Vagina (tissue), 2 donors: ENCODE data around the gene AADAT.

ENCODE experiments used
- CTCF ChIP-seq, 3 experiments: fragments of 450-650 bp in 2 of 3; fragments of 200-600 bp in 1 of 3; sonication (generic) in 1 of 3; IDR thresholded peaks; one replicate each; pipeline ENCODE4 v1.5.1; 2017 to 2019; ENCODE audit warnings: antibody characterized with exemption in 3 of 3, mild to moderate bottlenecking in 2 of 3, moderate library complexity in 2 of 3
- POLR2A ChIP-seq, 2 donors: fragments of 450-650 bp; IDR thresholded peaks; one replicate each; pipeline ENCODE4 v1.6.1; 2017; ENCODE audit warnings: antibody characterized with exemption in 2 of 2, mild to moderate bottlenecking in 2 of 2, moderate library complexity in 2 of 2

GRCh38 chr4:170097681-170098080, 7.9 kb upstream of the AADAT start:
- TF ChIP-seq CTCF (IDR thresholded peaks at IDR 0.05) (no peak), POLR2A (IDR thresholded peaks at IDR 0.05) (no peak)
